ENCODE measurements around the gene MYOG.

MYOG gene

GRCh38 chr1:203034422-203035110, 51.2 kb downstream of the MYOG start:
- Histone ChIP-seq H3K27ac (ENCODE audit: low read length) (no peak overlapping the region), H3K36me3 (ENCODE audit: insufficient read depth, low read length) (no peaks in the 10 kb centered on the region), H3K27me3 (ENCODE audit: insufficient read depth, low read length, poor library complexity) (peaks cover 9% of the 10 kb centered on the region), H4K20me1 (ENCODE audit: insufficient read depth, low read length) (no peaks in the 10 kb centered on the region; the same call in 1 of the 2 replicates), H3K9ac (ENCODE audit: low read depth, low read length) (no peak overlapping the region), H3K9me3 (ENCODE audit: insufficient read depth, low read length, severe bottlenecking) (no peaks in the 10 kb centered on the region), H3K4me3 (ENCODE audit: low read depth in 1 of 2, low read length in 2 of 2) (no peak overlapping the region), H3K4me1 (ENCODE audit: insufficient read depth, low read length) (no peaks in the 10 kb centered on the region), H3K4me2 (ENCODE audit: insufficient read depth, low read length) (no peak overlapping the region), H3K79me2 (ENCODE audit: insufficient read depth, low read length) (no peaks in the 10 kb centered on the region), H2AFZ (ENCODE audit: low read depth, low read length) (no peak overlapping the region)
- ATAC-seq (ENCODE audit: insufficient read depth, low read depth) (no peak), DNase-seq (no peak)
- no peak for TF ChIP-seq EZH2 (IDR thresholded peaks at IDR 0.05; ENCODE audit: borderline replicate concordance, low read depth, low read length, severe bottlenecking)
- TF ChIP-seq CTCF (IDR thresholded peaks at IDR 0.05; ENCODE audit: borderline replicate concordance, extremely low read depth, low read length, poor library complexity, severe bottlenecking): no peak

GRCh38 chr1:203033917-203034316, 51.9 kb downstream of the MYOG start:
- no peak for DNase-seq

GRCh38 chr1:203033287-203033686, 52.5 kb downstream of the MYOG start:
- H4K20me1 ChIP-seq (ENCODE audit: insufficient read depth, low read length): no peaks in the 10 kb centered on the region
- H3K4me2 ChIP-seq (ENCODE audit: insufficient read depth, low read length): no peak overlapping the region
- H3K9me3 ChIP-seq (ENCODE audit: insufficient read depth, low read length, severe bottlenecking): no peaks in the 10 kb centered on the region
- ATAC-seq (ENCODE audit: insufficient read depth, low read depth) (no peak), DNase-seq (no peak)
- TF ChIP-seq CTCF (IDR thresholded peaks at IDR 0.05; ENCODE audit: borderline replicate concordance, extremely low read depth, low read length, poor library complexity, severe bottlenecking): no peak
- no peak for TF ChIP-seq EZH2 (IDR thresholded peaks at IDR 0.05; ENCODE audit: borderline replicate concordance, low read depth, low read length, severe bottlenecking)
- H3K4me3 ChIP-seq (ENCODE audit: low read depth in 1 of 2, low read length in 2 of 2): no peak overlapping the region
- peaks cover 9% of the 10 kb centered on the region for H3K27me3 ChIP-seq (ENCODE audit: insufficient read depth, low read length, poor library complexity)
- H3K9ac ChIP-seq (ENCODE audit: low read depth, low read length): no peak overlapping the region
- no peak overlapping the region for H2AFZ ChIP-seq (ENCODE audit: low read depth, low read length)
- H3K27ac ChIP-seq (ENCODE audit: low read length): no peak overlapping the region
- H3K79me2 ChIP-seq (ENCODE audit: insufficient read depth, low read length): no peaks in the 10 kb centered on the region
- no peaks in the 10 kb centered on the region for H3K36me3 ChIP-seq (ENCODE audit: insufficient read depth, low read length)
- no peaks in the 10 kb centered on the region for H3K4me1 ChIP-seq (ENCODE audit: insufficient read depth, low read length)

More at GRCh38 chr1:203033917-203034316, 51.9 kb downstream of the MYOG start:
- Histone ChIP-seq H3K79me2 (ENCODE audit: insufficient read depth, low read length) (no peaks in the 10 kb centered on the region), H2AFZ (ENCODE audit: low read depth, low read length) (no peak overlapping the region), H3K27me3 (ENCODE audit: insufficient read depth, low read length, poor library complexity) (peaks cover 9% of the 10 kb centered on the region), H3K4me2 (ENCODE audit: insufficient read depth, low read length) (no peak overlapping the region), H3K4me3 (ENCODE audit: low read depth in 1 of 2, low read length in 2 of 2) (no peak overlapping the region), H3K9ac (ENCODE audit: low read depth, low read length) (no peak overlapping the region), H3K36me3 (ENCODE audit: insufficient read depth, low read length) (no peaks in the 10 kb centered on the region), H3K27ac (ENCODE audit: low read length) (no peak overlapping the region), H4K20me1 (ENCODE audit: insufficient read depth, low read length) (no peaks in the 10 kb centered on the region; the same call in 1 of the 2 replicates), H3K9me3 (ENCODE audit: insufficient read depth, low read length, severe bottlenecking) (no peaks in the 10 kb centered on the region), H3K4me1 (ENCODE audit: insufficient read depth, low read length) (no peaks in the 10 kb centered on the region)
- ATAC-seq (ENCODE audit: insufficient read depth, low read depth): no peak
- no peak for TF ChIP-seq EZH2 (IDR thresholded peaks at IDR 0.05; ENCODE audit: borderline replicate concordance, low read depth, low read length, severe bottlenecking)
- no peak for TF ChIP-seq CTCF (IDR thresholded peaks at IDR 0.05; ENCODE audit: borderline replicate concordance, extremely low read depth, low read length, poor library complexity, severe bottlenecking)

Data from DND-41 (cell line).